ENCODE measurements around the gene SLC39A11. TPM values are rescaled to one million over a fixed set of nuclear protein-coding genes. Genes with fewer than 3 reads are reported as not detected.

The SLC39A11 gene
- total RNA-seq, 4 donors from 2014 or later, result 55.1 to 123 (median 97.0) TPM

DNA sequence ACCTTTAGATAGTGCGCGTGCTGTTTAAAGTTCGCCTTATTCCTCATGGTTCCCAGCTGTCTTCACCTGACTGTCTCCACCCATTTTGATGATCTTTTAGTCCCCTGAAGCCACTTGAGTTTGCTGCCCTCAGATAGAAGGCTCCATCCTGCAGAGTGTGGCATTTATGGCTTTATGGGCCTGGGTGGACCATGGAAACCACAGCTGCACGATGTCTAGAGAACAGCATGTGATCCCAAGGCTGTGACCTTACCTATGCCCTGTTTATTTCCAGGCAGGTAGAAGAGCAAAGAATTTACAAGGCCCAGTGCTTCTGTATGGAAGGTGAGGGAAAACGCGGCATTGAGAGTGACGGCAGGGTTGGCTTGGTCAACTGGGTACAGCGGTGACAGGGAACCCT, 356.9 kb downstream of the SLC39A11 start:
- TF ChIP-seq POLR2A (IDR thresholded peaks at IDR 0.05), result no peak
- TF ChIP-seq, protein P1, sequence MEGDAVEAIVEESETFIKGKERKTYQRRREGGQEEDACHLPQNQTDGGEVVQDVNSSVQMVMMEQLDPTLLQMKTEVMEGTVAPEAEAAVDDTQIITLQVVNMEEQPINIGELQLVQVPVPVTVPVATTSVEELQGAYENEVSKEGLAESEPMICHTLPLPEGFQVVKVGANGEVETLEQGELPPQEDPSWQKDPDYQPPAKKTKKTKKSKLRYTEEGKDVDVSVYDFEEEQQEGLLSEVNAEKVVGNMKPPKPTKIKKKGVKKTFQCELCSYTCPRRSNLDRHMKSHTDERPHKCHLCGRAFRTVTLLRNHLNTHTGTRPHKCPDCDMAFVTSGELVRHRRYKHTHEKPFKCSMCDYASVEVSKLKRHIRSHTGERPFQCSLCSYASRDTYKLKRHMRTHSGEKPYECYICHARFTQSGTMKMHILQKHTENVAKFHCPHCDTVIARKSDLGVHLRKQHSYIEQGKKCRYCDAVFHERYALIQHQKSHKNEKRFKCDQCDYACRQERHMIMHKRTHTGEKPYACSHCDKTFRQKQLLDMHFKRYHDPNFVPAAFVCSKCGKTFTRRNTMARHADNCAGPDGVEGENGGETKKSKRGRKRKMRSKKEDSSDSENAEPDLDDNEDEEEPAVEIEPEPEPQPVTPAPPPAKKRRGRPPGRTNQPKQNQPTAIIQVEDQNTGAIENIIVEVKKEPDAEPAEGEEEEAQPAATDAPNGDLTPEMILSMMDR (IDR thresholded peaks at IDR 0.05), result no peak
- Histone ChIP-seq H3K27me3 (no peaks in the 10 kb centered on the region), H3K27ac (no peak overlapping the region), H3K9me3 (no peaks in the 10 kb centered on the region), H3K4me3 (replicated peaks in 1 of 3) (no peak overlapping the region), H3K4me1 (no peaks in the 10 kb centered on the region), H3K36me3 (peaks cover 0 to 5% of the 10 kb centered on the region in 2 donors)
- DNase-seq, result no peak
- 94 to 96% methylated on average over 8 of the region's 8 CpGs for WGBS, 2 donors
- intact Hi-C loops (cut with DNase I), result no loop called here

GRCh38 chr17:72735048-72735447, 357.4 kb downstream of the SLC39A11 start:
- H3K4me1 ChIP-seq, result no peaks in the 10 kb centered on the region
- intact Hi-C loops (cut with DNase I), result no loop called here
- TF ChIP-seq POLR2A (IDR thresholded peaks at IDR 0.05), result no peak
- TF ChIP-seq, protein P1 (IDR thresholded peaks at IDR 0.05), result no peak
- H3K9me3 ChIP-seq, result no peaks in the 10 kb centered on the region
- WGBS, 2 donors, result 94 to 96% methylated on average over 10 of the region's 10 CpGs
- H3K27me3 ChIP-seq, result no peaks in the 10 kb centered on the region
- no peak overlapping the region for H3K27ac ChIP-seq
- H3K4me3 ChIP-seq (replicated peaks in 1 of 3), result no peak overlapping the region
- peaks cover 0 to 5% of the 10 kb centered on the region in 2 donors for H3K36me3 ChIP-seq
- no peak for DNase-seq

DNA sequence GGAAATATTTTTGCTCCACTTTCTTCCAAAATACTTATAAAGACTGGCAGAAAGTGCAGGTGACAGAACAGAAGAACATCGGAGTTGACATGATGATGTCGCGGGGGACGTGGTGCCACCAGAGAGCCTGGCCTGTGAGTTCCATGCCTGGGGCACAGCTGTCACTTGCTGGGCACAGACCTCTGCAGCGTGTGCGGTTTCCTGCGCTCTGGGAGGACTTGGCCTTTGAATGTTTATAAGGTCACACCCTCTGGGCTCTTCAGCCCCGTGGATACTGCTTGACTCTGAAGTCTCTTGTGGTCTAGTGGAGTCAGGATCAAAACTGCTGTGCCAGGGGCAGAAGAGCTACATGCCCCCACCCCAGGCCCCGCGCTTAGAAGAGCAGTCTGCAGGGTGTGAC, 357.9 kb downstream of the SLC39A11 start:
- Histone ChIP-seq H3K27me3 (no peaks in the 10 kb centered on the region), H3K4me3 (replicated peaks in 1 of 3) (no peak overlapping the region), H3K4me1 (no peaks in the 10 kb centered on the region), H3K9me3 (no peaks in the 10 kb centered on the region), H3K36me3 (peaks cover 0 to 5% of the 10 kb centered on the region in 2 donors), H3K27ac (no peak overlapping the region)
- TF ChIP-seq, protein P1 (IDR thresholded peaks at IDR 0.05), result no peak
- TF ChIP-seq POLR2A (IDR thresholded peaks at IDR 0.05), result no peak
- no peak for DNase-seq
- 81 to 87% methylated on average over 10 of the region's 10 CpGs for WGBS, 2 donors
- intact Hi-C loops (cut with DNase I), result no loop called here

DNA sequence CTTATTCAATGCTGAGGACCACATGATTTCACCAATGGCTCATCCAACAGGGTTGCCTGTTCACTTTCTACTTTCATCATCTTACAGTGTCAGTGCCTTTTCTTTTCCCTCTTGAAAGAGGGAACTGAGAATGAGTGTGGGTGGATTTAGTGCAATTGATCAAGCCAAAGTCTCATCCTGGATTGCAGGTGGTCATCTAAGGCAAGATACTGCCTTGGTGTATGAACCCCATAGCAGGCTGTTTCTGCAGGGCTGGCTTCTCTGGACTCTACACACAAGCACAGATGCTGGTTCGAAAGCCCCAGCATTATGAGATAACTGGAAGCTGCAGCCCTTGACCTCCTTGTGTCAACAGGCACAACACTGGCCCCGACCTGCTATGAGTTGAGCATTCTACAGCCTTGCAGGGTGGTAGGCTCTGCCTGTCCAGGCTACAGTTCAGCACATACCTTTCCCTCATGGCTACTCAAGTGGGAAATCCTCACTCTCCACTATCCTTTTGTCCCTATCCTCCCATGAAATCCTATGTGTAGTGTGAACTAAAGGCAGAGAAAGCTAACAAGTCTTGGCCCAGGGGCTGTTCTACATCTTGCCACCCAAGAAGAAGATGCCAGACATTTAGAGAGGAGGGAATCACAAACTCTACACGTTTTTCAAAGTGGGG, 358.7 kb downstream of the SLC39A11 start:
- no peaks in the 10 kb centered on the region for H3K4me1 ChIP-seq
- WGBS, 2 donors, result 69 to 74% methylated on average over 3 of the region's 3 CpGs
- TF ChIP-seq POLR2A (IDR thresholded peaks at IDR 0.05), result no peak
- TF ChIP-seq, protein P1 (IDR thresholded peaks at IDR 0.05), result no peak

GRCh38 chr17:72732893-72733618, 359.4 kb downstream of the SLC39A11 start:
- intact Hi-C loops (cut with DNase I), result no loop called here
- 89 to 95% methylated on average over 8 of the region's 8 CpGs for WGBS, 2 donors
- no peak for TF ChIP-seq POLR2A (IDR thresholded peaks at IDR 0.05)
- TF ChIP-seq, protein P1 (IDR thresholded peaks at IDR 0.05), result no peak
- no peaks in the 10 kb centered on the region for H3K9me3 ChIP-seq
- H3K27me3 ChIP-seq, result no peaks in the 10 kb centered on the region
- H3K36me3 ChIP-seq, result peaks cover 0 to 5% of the 10 kb centered on the region in 2 donors
- H3K4me1 ChIP-seq, result no peaks in the 10 kb centered on the region
- H3K4me3 ChIP-seq (replicated peaks in 1 of 3), result no peak overlapping the region
- no peak for DNase-seq
- H3K27ac ChIP-seq, result no peak overlapping the region

More for the DNA sequence above, 358.7 kb downstream of the SLC39A11 start:
- intact Hi-C loops (cut with DNase I), result no loop called here
- H3K9me3 ChIP-seq, result no peaks in the 10 kb centered on the region
- H3K27me3 ChIP-seq, result no peaks in the 10 kb centered on the region
- no peak overlapping the region for H3K27ac ChIP-seq
- DNase-seq, result no peak
- peaks cover 0 to 5% of the 10 kb centered on the region in 2 donors for H3K36me3 ChIP-seq
- H3K4me3 ChIP-seq (replicated peaks in 1 of 3), result no peak overlapping the region

Data from thyroid gland (tissue), 4 donors.